VCaP (cell line): ENCODE results near the gene GIMD1.
"Not testable (repeated sequence)": the region's sequence is repeated elsewhere in the genome, so short reads cannot be mapped to it uniquely, and the experiment has no call there.

Experiments used
- H3K27ac ChIP-seq: fragments of 450-650 bp; 2 replicates; pipeline ENCODE4 v1.5.1; 2017
- CTCF ChIP-seq: fragments of 450-650 bp; conservative IDR thresholded peaks from 2 replicates; pipeline ENCODE4 v1.5.1; 2017; ENCODE audit warnings: mild to moderate bottlenecking, moderate library complexity

The GIMD1 gene

GRCh38 chr4:106368678-106369077, at the start of gene GIMD1:
Gene GIMD1, minus strand, starts transcription at chr4:106368778. Its CDS starts 1,343 bp downstream, at chr4:106367435.
- no peak for TF ChIP-seq CTCF
- no peak within 1 kb of the TSS for H3K27ac ChIP-seq

- no peak for TF ChIP-seq CTCF
- no peak overlapping the region for H3K27ac ChIP-seq
Measured at GRCh38 chr4:106414366-106414765, 45.8 kb upstream of the GIMD1 start.

GRCh38 chr4:106409901-106410889, 41.6 kb upstream of the GIMD1 start:
- H3K27ac ChIP-seq = no peak overlapping the region
- no peak for TF ChIP-seq CTCF

- not testable (repeated sequence) for H3K27ac ChIP-seq
Measured at GRCh38 chr4:106408004-106408403, 39.4 kb upstream of the GIMD1 start.

- no peak for TF ChIP-seq CTCF
Measured at GRCh38 chr4:106401157-106401556, 32.6 kb upstream of the GIMD1 start.

GRCh38 chr4:106398898-106399297, 30.3 kb upstream of the GIMD1 start:
- H3K27ac ChIP-seq = not testable (repeated sequence)

More at GRCh38 chr4:106401157-106401556, 32.6 kb upstream of the GIMD1 start:
- H3K27ac ChIP-seq = no peak overlapping the region

- TF ChIP-seq CTCF = no peak
- H3K27ac ChIP-seq = no peak overlapping the region
Measured at GRCh38 chr4:106395582-106395981, 27.0 kb upstream of the GIMD1 start.

- no peak overlapping the region for H3K27ac ChIP-seq
- no peak for TF ChIP-seq CTCF
Measured at GRCh38 chr4:106385853-106386393, 17.3 kb upstream of the GIMD1 start.
